HG02678 (cell line): ENCODE results near the gene FAM118B.

ENCODE experiments used
- ATAC-seq: cut with Tn5 transposase; IDR thresholded peaks from one replicate; pipeline ENCODE4 v1.9.1; 2021; ENCODE audit warnings: mild to moderate bottlenecking, moderate library complexity; ENCODE audit not compliant: unreplicated experiment

FAM118B gene

DNA sequence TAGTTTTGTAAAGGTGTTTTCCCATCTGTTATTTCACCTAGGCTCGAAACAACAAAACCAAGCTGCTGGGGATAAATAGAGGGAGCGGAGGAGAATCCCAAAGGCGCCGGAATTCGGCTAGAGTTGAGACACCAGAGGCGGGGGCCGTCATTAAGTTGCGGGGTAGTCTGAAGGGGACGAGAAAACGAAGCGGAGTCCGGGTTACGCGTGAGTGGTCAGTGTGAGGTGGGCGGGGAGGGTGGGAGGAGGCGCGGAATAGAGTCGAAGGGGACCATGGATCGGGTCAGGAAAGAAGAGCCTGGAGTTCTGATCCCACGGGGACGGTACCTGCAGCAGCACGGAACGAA lies 56.8 kb downstream of the FAM118B start:
- ATAC-seq, result peak; percentile 3

DNA sequence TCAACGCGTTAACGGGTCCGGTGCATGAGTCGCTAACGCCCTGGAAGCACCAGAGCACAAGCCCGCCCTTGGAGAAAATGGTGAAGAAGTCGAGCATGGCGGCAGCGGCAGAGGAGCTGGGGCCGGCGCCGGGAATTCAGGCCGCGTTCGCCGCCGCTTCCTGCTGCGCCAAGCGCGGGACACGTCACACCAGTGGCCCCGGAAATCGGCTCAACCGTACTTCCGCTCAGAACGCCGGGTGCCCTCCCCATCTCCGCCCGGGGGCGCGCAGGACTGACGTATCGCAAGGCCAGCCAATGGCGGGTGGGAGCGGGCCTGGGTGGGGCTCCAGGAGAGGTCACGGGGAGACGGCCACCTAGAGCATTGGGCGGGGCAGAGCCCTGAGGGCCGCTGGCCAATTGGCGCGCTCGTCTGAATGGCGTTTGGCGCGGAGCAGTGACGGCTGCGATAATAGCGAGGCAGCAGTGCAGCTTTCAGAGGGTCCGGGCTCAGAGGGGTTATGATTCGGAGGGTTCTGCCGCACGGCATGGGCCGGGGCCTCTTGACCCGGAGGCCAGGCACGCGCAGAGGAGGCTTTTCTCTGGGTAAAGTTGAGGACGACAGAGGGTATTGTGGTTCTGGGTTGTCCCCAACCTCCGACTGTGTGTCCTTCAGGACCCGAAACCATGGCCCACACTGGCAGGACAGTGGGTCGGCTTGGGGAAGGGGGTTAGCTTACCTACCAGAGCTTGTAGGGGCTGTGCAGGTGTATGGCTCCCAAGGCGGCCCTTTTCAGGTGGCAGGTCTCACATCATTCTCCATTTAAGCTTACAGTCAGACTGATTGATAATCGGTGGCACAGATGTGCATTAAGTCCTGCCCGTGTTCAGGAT lies 57.4 kb downstream of the FAM118B start, which contains the start of the genes FOXRED1 and SRPRA:
Gene FOXRED1, plus strand, starts transcription at position 447 of the 872 bp plus-strand sequence. Its CDS starts 53 bp downstream, at position 500.
Gene SRPRA, minus strand, starts transcription at position 188 of the 872 bp plus-strand sequence. Its CDS starts 91 bp downstream, at position 97.
- peak; percentile 99 for ATAC-seq

DNA sequence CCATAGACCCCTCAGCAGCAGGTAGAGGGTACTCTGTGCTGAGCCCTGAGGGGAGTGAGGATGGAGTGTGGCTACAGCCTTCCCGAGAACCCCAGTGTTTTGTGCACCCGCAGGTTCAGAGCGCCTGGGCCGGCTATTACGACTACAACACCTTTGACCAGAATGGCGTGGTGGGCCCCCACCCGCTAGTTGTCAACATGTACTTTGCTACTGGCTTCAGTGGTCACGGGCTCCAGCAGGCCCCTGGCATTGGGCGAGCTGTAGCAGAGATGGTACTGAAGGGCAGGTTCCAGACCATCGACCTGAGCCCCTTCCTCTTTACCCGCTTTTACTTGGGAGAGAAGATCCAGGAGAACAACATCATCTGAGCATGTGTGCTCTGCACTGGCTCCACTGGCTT lies 65.7 kb downstream of the FAM118B start:
- ATAC-seq, result no peak

DNA sequence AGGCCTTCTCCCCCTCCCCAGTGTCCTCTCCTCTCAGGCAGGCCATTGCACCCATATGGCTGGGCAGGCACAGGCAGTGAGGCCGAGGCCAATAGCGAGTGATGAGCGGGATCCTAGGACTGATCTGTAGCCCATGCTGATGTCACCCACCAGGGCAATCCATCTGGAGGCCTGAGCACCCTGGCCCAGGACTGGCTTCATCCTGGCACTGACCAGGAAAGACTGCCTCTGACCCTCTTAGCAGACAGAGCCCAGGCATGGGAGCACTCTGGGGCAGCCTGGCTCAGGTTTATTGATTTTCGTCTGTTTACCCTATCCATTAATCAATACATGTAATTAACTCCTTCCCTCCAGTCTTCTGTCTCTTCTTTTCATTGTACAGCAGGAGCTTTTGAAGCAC lies 66.2 kb downstream of the FAM118B start:
- no peak for ATAC-seq

DNA sequence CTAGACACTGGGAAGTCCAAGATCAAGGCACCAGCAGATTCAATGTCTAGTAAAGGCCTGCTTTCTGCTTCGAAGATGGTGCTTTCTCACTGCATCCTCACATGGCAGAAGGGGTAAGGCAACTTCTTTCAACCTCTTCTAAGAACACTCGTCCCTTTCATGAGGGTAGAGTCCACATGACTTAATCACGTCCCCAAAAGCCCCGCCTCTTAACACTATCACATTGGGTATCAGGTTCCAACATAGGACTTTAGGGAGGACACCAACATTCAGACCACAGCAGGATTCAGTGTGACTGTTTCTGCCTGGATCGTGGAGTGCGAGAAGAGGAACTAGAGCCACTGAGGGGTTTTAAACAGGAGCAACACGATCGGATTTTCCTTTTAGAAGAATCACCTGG lies 67.6 kb downstream of the FAM118B start:
- ATAC-seq, result no peak

DNA sequence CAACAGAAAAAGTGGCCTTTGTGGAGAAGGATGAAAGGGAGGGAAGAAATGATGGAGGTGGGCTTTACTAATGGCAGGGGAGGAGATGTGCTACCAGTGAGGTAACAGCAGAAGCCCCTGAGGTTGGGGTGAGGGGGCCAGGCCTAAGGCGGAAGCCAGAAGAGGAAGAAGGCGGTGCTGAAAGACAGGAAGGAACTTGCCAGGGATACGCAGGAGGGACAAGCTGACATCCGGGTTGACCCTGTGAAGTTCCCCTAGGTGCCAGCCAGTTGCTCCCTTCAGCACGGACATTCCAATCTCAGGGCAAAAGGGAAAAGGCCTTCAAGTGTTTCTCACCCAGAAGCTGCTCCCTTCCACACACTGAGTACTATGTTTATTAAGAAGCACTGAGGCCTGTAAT lies 69.0 kb downstream of the FAM118B start:
- ATAC-seq, result no peak

DNA sequence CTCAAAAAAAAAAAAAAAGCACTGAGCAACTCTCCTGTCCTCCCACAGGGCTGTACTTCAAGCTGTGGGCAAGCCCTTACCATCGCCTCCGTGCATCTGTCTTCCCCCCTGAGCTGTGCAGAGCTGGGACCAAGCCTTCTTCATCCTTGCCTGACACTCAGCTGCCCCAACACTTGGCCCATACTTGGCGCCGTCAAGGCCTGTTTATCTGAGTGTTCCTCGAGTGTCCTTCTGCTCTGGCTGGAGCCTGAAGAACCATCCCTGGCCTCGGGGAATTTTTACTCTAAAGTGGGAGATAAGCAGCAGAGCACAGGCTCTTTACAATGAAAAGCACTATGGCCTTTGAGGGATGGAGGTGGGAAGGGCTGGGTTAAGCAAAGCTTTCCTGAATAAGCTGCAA lies 69.7 kb downstream of the FAM118B start:
- no peak for ATAC-seq

DNA sequence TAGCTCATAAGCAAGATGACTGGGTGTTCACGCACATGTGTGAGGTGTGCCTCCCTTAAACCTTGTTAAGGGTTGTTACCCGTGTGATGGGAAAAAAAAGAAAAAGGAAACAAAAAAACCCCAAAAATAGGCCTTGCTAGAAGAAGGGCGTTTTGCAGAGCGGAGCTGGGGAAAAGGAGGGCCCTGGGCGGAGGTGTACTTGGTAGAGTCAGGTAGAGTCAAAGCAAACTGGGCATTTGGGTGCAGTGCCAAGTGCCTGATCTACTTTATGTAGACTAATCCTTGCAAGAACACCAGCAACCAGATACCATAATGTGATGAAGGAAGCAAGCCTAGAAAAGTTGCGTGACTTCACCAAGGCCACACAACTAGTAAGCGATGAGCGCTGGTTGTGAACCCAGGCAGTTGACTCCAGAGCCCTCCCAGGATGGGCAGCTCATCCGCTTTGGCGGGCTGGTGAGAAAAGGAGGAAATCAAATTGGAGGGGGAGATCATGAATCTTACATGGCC lies 70.1 kb downstream of the FAM118B start:
- ATAC-seq, result no peak

DNA sequence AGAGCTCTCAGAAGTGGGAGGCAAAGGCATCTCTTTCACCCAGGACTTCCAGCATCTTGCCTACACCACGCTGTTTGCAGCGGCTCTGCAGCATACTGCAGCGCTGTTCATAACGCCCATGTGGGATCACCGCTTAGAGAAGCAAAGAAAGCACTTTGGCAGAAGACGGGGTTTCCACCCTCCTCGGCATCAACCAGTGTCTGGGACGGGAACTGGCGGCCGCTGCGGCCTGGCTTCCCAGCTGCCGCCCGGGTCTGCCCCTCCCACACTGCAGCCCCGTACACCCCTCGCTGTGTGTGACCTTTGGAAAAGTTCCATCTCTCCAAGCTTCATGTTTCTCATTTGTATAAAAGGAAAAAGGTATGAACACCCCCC lies 70.8 kb downstream of the FAM118B start:
- ATAC-seq, result peak; percentile 28

DNA sequence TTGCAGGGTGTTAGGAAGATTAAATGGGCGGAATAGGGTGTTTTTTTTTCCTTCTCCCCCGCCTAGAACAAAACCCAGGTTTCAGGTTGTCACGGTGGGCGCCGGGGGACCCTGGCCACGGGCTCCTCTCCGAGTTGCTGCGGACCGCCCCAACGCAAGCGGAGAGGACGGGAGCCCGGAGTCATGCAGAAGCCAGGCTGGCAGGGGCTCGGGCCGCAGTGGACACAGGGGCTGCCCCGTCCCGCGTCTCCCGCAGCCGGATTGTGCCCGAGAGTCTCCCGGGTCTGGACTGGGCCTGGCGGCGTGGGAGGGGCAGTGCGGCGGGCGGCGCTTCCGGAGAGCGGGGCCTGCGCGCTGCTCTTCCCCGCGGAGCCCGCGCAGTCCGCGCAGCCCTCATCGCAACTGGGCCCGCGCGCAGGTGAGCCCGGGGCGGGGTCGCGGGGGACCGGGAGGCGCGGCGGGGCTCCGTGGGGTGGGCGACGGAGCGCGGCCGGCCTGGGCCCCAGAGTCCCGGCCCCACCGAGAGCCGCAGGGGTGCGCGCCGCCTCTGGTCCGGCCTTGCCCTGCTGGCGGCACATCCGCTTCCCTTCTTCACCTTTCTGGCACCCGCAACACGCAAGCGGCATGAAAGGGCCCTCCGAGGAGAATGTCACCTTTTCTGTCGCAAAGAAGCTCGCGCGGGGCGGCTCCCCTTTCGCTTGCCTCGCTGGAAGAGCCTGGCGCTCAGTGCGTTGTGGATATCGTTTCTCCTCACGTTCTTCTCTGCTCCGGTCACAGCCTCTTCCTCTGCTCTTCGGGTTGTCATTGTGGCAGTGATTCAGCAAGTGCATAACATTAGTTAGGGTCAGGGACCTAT lies 71.4 kb downstream of the FAM118B start, which contains the start of gene TIRAP:
Gene TIRAP, plus strand, starts transcription at position 358 of the 856 bp plus-strand sequence. CDS start 7,802 bp downstream, outside the sequence.
- ATAC-seq, result peak; percentile 68

DNA sequence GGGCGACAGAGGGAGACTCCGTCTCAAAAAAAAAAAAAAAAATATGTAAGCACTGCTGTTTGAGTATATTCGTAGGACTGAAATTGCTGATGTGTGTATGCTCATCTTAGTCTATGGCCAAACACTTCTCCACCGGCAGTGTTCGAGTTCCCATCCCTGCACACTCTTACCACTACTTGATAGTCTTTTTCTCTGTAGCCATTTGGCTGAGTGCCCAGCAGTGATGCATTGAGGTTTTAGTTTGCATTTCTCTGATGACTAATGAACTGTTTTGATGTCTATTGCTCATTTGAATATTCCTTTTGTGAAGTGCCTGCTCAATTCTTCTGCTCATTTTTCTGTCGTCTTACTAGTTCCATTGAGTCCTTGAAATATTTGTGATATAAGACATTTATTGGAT lies 73.2 kb downstream of the FAM118B start:
- ATAC-seq, result peak; percentile 52

DNA sequence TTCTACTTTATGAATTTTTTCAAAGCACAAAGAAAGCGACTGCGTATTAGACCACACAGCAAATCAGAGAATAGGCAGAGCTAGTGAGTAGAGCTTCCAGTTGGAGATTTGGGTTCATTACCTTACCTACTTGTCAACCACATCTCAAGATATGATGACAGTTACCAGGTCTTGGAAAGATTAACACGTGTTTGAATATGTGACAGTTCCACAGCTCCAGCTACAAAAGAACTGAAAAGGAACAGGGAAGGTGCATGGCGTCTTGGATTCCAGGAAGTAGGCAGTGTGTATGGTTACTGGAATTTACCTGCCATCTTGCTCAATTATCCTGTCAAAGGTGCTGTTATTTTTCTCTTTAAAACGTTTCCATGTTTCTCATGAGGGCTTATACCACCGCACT lies 76.7 kb downstream of the FAM118B start:
- no peak for ATAC-seq

DNA sequence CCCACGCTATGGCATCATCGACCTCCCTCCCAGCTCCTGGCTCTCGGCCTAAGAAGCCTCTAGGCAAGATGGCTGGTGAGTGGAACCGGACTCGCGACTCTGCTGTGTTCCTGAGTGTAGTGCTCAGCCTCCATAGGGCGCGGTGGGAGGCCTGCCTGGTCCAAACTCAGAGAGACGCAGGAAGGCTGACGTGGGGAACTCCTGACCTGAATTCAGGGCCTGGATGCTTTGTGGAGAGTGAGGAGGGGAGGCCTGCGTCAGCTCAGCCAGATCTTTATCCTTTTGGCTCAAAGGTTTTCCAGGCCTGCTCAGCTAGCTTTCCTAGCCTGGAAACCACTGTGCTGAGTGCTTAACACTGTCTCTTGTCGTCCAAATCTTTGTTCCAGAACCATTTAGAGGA lies 79.3 kb downstream of the FAM118B start:
- ATAC-seq, result no peak

DNA sequence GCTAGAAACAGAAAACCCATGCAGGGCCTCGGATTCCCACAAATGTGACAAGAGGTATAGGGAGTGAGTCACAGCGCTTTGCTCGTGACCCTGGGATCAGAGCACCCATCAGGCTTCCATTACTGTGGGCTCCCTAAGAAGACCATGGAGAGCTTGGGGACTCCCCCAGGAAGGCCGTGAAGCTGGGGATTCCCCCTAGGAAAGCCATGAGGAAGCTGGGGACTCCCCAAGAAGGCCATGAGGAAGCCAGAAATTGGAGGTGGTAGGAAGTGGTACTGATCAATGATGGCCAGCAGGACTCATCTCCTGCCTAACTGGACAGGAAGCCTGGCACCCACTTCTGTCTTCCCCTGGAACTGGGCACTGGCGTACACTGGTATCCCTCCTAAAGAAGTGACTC lies 82.1 kb downstream of the FAM118B start:
- ATAC-seq, result no peak

DNA sequence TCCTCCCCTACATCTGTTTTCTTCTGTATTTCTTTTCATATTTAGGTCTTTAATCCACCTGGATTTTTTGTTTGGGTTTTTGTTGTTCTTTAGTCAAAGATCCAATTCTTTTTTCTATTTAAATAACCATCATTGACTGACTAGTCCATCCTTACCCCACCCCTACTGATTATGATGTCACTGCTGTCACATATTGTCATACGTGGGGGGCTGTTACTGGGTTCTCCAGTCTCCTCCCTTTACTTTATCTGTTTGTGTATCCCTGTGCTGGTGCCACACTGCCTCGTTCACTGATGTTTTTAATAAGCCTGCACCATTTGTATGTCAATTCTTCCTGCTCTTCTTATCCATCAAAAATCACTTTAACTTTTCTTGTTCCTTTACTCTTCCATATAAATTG lies 85.4 kb downstream of the FAM118B start:
- no peak for ATAC-seq

DNA sequence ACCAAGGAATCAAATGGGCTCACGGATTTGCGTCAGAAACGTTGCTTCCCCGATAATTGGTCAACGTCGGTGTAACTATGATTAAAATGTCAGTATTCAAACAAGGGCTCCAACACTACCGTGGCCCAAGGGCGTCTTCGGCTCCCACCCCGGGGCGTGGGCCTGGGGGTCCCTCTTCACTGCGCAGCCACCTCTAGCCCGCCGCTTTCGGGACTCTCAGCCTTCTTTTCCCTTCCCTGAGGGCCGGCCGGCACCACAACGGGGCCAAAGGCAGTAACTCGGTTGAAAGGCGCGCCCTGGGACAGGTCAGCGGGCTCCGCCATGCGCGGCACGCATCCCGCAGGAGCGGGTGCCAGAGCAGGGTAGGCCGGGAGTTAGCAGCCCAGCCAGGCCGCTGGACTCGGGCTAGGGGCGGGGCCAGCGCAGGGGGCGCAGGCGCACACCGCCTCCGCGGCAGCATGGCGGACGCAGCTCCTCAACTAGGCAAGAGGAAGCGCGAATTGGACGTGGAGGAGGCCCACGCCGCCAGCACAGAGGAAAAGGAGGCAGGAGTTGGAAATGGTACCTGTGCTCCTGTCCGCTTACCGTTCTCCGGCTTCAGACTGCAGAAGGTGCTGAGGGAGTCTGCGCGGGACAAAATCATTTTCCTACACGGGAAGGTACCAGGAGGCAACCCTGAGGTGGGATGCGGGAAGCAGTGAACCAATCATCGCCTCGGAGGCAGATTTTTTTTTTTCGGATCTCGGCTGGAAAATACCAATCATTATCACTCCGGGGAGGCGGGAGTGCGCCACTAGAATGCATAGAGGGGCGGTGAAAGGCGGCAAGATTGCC lies 92.3 kb downstream of the FAM118B start, which contains the start of gene DCPS:
Gene DCPS, plus strand, starts transcription at position 438 of the 834 bp plus-strand sequence. Its CDS starts 21 bp downstream, at position 459.
- peak; percentile 84 for ATAC-seq

DNA sequence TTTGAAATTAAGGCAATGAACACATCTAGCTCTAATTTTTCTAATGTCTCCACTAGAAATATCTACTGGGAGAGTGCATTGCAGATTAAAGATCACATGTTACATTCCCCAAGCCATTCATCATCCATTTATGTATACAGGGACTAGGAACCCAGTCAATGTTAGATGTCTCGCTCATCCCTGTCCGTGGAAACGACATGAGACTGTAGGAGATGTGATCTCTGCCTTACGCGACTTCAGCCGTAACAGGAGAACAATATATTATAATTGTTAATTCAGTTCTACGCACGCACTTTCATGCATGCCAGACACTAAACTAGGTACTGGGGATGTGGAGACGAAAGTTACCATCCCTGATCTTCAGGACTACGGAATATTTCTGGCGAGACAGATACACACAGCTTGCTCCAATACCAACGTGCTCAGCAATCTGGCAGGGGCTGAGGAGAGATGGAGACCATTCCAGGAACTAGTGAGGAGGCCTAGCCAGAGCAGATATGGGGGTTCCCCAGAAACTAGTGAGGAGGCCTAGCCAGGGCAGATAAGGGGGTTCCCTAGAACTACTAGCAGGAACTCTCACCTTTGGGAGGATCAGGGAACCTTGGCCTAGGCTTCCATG lies 93.0 kb downstream of the FAM118B start:
- ATAC-seq, result peak; percentile 4

DNA sequence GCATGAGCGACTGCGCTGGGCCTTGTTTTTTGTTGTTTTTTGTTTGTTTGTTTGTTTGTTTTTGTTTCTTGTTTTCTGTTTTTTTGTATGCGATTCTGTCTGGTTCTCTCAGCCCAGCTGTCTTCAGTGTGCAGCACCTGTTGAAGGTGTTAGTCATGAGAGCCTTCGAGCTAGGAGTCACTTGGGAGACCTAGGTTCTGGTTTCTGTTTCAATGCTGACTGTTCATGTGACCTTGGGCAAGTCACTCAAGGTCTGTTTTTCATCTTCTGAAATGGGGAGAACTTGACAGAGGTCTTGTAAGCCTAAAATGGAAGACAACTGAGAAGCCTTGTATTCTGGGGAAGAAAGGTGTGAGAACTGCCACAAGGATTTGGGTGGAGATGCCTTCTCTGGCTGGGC lies 94.1 kb downstream of the FAM118B start:
- peak; percentile 65 for ATAC-seq

DNA sequence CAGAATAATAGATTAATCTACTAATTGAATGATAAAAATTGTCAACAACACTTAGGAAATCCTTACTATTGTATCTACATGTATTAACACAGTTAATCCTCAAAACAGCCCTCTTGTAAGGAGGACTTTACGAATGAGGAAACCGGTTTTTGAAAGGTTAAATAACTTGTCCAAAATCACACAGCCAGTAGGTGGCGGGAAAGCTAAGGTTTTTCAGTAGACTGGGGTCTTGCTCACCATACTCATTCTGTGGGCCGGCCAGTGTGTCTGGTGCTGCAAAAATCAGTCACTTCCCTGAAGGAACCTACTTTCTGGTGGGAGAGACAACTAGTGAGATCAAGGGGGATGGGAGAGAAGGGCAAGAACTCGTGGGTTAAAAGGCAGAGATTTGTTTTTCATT lies 96.1 kb downstream of the FAM118B start:
- no peak for ATAC-seq

DNA sequence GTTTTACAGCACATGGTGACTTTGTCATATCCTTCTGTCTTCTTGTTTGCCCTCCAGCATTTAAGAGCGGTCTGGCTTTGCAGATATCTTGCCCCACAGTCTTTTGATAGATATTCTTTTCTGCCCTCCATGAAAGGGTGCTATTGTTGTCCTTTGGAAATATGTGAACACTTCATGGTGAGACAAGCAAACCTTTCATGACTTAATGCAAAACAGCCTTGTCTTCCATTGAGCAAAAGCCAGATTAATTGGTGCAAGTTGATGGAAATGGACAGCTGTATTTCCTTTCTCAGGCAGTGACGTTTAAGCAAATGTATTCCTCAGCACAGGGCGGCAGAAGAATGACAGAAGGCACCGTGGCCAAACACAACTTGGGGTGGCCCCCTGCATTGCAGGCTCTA lies 96.7 kb downstream of the FAM118B start:
- ATAC-seq, result no peak
